CD14-positive monocyte (primary cell): ENCODE results near the gene RRM1. TPM values are rescaled to one million over a fixed set of nuclear protein-coding genes. Genes with fewer than 3 reads are reported as not detected.

Source experiments
- DNase-seq, 3 donors: peaks; one replicate each; pipeline ENCODE4 v3.0.0-alpha.2; 2011 to 2022
- H2AFZ ChIP-seq: 2 replicates; pipeline ENCODE4 v1.6.0; 2012; ENCODE audit warnings: mild to moderate bottlenecking, low read depth, low read length, inconsistent platforms; ENCODE audit not compliant: insufficient read depth, poor library complexity, severe bottlenecking
- H3K27ac ChIP-seq, 2 donors: 1 replicate in 1 of 2; 2 replicates in 1 of 2; pipeline ENCODE4 v1.5.1; 2012 to 2013; ENCODE audit warnings: low read length in 2 of 2, control low read depth in 1 of 2, inconsistent platforms in 1 of 2, low read depth in 1 of 2, mild to moderate bottlenecking in 1 of 2
- H3K27me3 ChIP-seq, 2 donors: one replicate each; pipeline versions ENCODE4 v1.6.0 to v1.6.1; 2011 to 2013; ENCODE audit warnings: low read length in 2 of 2; ENCODE audit not compliant: control insufficient read depth in 2 of 2, insufficient read depth in 2 of 2
- H3K36me3 ChIP-seq, 2 donors: replicated peaks in 1 of 2; 1 replicate in 1 of 2; 2 replicates in 1 of 2; pipeline versions ENCODE4 v1.5.1 to v1.6.1; 2012 to 2013; ENCODE audit warnings: low read length in 2 of 2, control low read depth in 1 of 2, inconsistent platforms in 1 of 2, mild to moderate bottlenecking in 1 of 2; ENCODE audit not compliant: insufficient read depth in 2 of 2, control insufficient read depth in 1 of 2
- H3K4me1 ChIP-seq, 2 donors: 1 replicate in 1 of 2; 2 replicates in 1 of 2; pipeline versions ENCODE4 v1.5.1 to v1.6.1; 2012 to 2013; ENCODE audit warnings: low read length in 2 of 2, control low read depth in 1 of 2, inconsistent platforms in 1 of 2, mild to moderate bottlenecking in 1 of 2, moderate library complexity in 1 of 2; ENCODE audit not compliant: insufficient read depth in 2 of 2, control insufficient read depth in 1 of 2
- H3K4me2 ChIP-seq: replicated peaks from 2 replicates; pipeline ENCODE3; 2012; ENCODE audit warnings: low read length, moderate library complexity, mild to moderate bottlenecking; ENCODE audit not compliant: poor library complexity, severe bottlenecking; ENCODE audit errors: extremely low read depth
- H3K4me3 ChIP-seq, 3 experiments: fragments of 200-600 bp in 1 of 3; sonication (generic) in 1 of 3; replicated peaks in 1 of 3; 1 replicate in 2 of 3; 2 replicates in 1 of 3; pipeline ENCODE4 v1.5.1; 2011 to 2013; ENCODE audit warnings: low read length in 3 of 3, mild to moderate bottlenecking in 3 of 3, control low read depth in 2 of 3, low read depth in 2 of 3, inconsistent platforms in 1 of 3, moderate library complexity in 1 of 3
- H3K79me2 ChIP-seq: 2 replicates; pipeline ENCODE4 v1.6.0; 2012; ENCODE audit warnings: mild to moderate bottlenecking, control low read depth, inconsistent platforms, low read length, moderate library complexity; ENCODE audit not compliant: insufficient read depth
- H3K9ac ChIP-seq: 2 replicates; pipeline ENCODE4 v1.6.0; 2017; ENCODE audit warnings: low read length, mild to moderate bottlenecking; ENCODE audit not compliant: insufficient read depth, poor library complexity, severe bottlenecking
- H3K9me3 ChIP-seq, 2 donors: replicated peaks in 1 of 2; 1 replicate in 1 of 2; 2 replicates in 1 of 2; pipeline versions ENCODE4 v1.5.1 to v1.6.1; 2012 to 2013; ENCODE audit warnings: low read length in 2 of 2, control low read depth in 1 of 2; ENCODE audit not compliant: control insufficient read depth in 1 of 2, insufficient read depth in 1 of 2
- H4K20me1 ChIP-seq: 2 replicates; pipeline ENCODE4 v1.6.0; 2012; ENCODE audit warnings: mild to moderate bottlenecking, low read length, control low read depth, moderate library complexity; ENCODE audit not compliant: insufficient read depth
- H3K27ac Mint-ChIP-seq, 7 donors: one replicate each; pipeline ENCODE4 v1.8.0; 2020; ENCODE audit warnings: mild to moderate bottlenecking in 7 of 7, mixed read lengths in 7 of 7, moderate library complexity in 6 of 7, inconsistent platforms in 2 of 7
- H3K27me3 Mint-ChIP-seq, 3 donors: one replicate each; pipeline ENCODE4 v1.8.0; 2021 to 2022; ENCODE audit warnings: low read depth in 3 of 3, mild to moderate bottlenecking in 3 of 3, mixed read lengths in 3 of 3, moderate library complexity in 3 of 3, inconsistent platforms in 1 of 3
- H3K36me3 Mint-ChIP-seq, 2 donors: one replicate each; pipeline ENCODE4 v1.8.0; 2020; ENCODE audit warnings: mixed read lengths in 2 of 2, inconsistent platforms in 1 of 2, mild to moderate bottlenecking in 1 of 2
- H3K4me1 Mint-ChIP-seq: one replicate; pipeline ENCODE4 v1.8.0; 2020; ENCODE audit warnings: mild to moderate bottlenecking, mixed read lengths
- H3K4me3 Mint-ChIP-seq, 2 donors: one replicate each; pipeline ENCODE4 v1.8.0; 2020; ENCODE audit warnings: mild to moderate bottlenecking in 2 of 2, mixed read lengths in 2 of 2, moderate library complexity in 1 of 2
- H3K9me3 Mint-ChIP-seq, 7 donors: one replicate each; pipeline ENCODE4 v1.8.0; 2020 to 2022; ENCODE audit warnings: mixed read lengths in 7 of 7, mild to moderate bottlenecking in 6 of 7, moderate library complexity in 6 of 7, inconsistent platforms in 2 of 7
- WGBS: methylation state at CpG from one replicate; pipeline ENCODE4 v1.1.5; 2013; ENCODE audit warnings: missing lambda C conversion rate; ENCODE audit not compliant: insufficient coverage; 5-methylcytosine and 5-hydroxymethylcytosine counted together
- intact Hi-C, 2 donors: fragments of 100-400 bp; cut with micrococcal nuclease; formaldehyde crosslinking; loops; one replicate each; pipeline versions ENCODE4 v1.15.0 to v1.15.1; 2023
- polyA plus RNA-seq, 3 donors: library from polyadenylated mRNA; depleted of rRNA in 1 of 3; unstranded in 2 of 3; stranded (reverse) in 1 of 3; fragments of 300-500 nt in 2 of 3; fragments of >200 nt in 1 of 3; fragmentation: Illumina TruSeq in 2 of 3; gene quantifications; 1 replicate in 2 of 3; 2 replicates in 1 of 3; pipeline ENCODE4 v1.2.3, GENCODE V29; 2012 to 2021
- TF ChIP-seq, protein P1 (sequence below): fragments of 200-600 bp; IDR thresholded peaks from one replicate; pipeline ENCODE4 v1.8.0; 2022; ENCODE audit warnings: antibody characterized with exemption, mild to moderate bottlenecking

RRM1 gene
- polyA plus RNA-seq, 3 donors: 5.4 to 16.1 (median 11.5) TPM

DNA sequence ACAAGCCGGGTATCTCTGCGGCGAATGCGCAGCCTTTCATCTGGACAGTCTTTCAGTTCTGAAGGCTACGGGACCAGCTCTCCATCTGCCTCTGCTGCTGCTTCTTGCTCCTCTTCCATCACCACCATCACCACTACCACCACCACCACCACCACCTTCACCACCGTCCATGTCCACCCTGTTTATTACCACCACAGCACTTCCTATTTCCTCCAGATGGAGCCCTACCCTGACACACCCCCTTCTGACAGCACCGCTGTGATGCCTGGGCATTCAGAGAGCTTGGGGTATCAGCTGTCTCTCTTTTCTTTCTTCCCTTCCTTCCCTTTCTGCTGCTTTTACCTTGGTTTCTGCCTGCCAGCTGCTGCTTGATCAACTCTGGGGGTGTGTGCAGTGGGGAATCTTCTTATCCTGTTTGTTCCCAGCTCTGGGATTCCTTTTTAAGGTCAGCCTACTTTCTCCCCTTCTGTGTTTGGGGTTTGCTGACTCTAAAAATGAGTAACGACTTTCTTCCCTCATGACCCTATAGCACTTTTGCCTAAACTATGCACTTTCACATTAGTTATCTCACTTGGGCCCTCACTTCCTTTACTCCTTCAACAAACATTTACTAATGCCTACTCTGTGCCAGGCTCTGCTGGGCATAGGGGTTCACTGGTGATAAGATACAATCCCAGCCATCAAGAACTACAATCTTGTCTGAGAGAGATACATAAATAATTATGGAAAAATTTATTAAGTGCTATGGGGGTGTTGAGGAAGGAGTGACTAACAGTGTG is 7.8 kb upstream of the RRM1 start:
- Mint-ChIP-seq H3K4me3 (no peak overlapping the region), H3K9me3 (no peaks in the 10 kb centered on the region), H3K27me3 (peaks cover 0 to 1% (median 0%) of the 10 kb centered on the region in 3 donors), H3K36me3 (peaks cover 78 to 87% of the 10 kb centered on the region in 2 donors), H3K27ac (peak overlapping the region in 4 of 7 donors; percentile 11 to 61 (median 34)), H3K4me1 (peaks cover 20% of the 10 kb centered on the region)
- DNase-seq: no peak
- H3K79me2 ChIP-seq: no peaks in the 10 kb centered on the region
- H3K4me2 ChIP-seq: no peak overlapping the region
- H4K20me1 ChIP-seq: peaks cover 14% of the 10 kb centered on the region
- 82% methylated on average over 7 of the region's 8 CpGs for WGBS
- H3K4me3 ChIP-seq: no peak overlapping the region
- H3K9me3 ChIP-seq: no peaks in the 10 kb centered on the region
- no peak overlapping the region for H2AFZ ChIP-seq
- TF ChIP-seq, protein P1, sequence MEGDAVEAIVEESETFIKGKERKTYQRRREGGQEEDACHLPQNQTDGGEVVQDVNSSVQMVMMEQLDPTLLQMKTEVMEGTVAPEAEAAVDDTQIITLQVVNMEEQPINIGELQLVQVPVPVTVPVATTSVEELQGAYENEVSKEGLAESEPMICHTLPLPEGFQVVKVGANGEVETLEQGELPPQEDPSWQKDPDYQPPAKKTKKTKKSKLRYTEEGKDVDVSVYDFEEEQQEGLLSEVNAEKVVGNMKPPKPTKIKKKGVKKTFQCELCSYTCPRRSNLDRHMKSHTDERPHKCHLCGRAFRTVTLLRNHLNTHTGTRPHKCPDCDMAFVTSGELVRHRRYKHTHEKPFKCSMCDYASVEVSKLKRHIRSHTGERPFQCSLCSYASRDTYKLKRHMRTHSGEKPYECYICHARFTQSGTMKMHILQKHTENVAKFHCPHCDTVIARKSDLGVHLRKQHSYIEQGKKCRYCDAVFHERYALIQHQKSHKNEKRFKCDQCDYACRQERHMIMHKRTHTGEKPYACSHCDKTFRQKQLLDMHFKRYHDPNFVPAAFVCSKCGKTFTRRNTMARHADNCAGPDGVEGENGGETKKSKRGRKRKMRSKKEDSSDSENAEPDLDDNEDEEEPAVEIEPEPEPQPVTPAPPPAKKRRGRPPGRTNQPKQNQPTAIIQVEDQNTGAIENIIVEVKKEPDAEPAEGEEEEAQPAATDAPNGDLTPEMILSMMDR: no peak
- H3K27me3 ChIP-seq: no peaks in the 10 kb centered on the region
- H3K4me1 ChIP-seq: peaks cover 8 to 16% of the 10 kb centered on the region in 2 donors
- H3K27ac ChIP-seq: peak overlapping the region in 1 of 2 donors; percentile 27
- H3K36me3 ChIP-seq: peaks cover 79 to 95% of the 10 kb centered on the region in 2 donors
- intact Hi-C loops: loop anchor here in 1 of 2 donors (10.0 kb wide), 1 partner anchor 102 kb away; no protein-coding TSS in a partner anchor
- no peak overlapping the region for H3K9ac ChIP-seq

GRCh38 chr11:4087551-4087950 is 7.0 kb upstream of the RRM1 start:
- peaks cover 24% of the 10 kb centered on the region for H3K4me1 Mint-ChIP-seq
- TF ChIP-seq, protein P1: no peak
- no peaks in the 10 kb centered on the region for H3K9me3 Mint-ChIP-seq
- Histone ChIP-seq H2AFZ (no peak overlapping the region), H3K4me2 (no peak overlapping the region), H3K36me3 (peaks cover 73 to 92% of the 10 kb centered on the region in 2 donors), H3K9ac (no peak overlapping the region), H4K20me1 (peaks cover 14% of the 10 kb centered on the region), H3K4me1 (peaks cover 11 to 20% of the 10 kb centered on the region in 2 donors), H3K9me3 (no peaks in the 10 kb centered on the region), H3K79me2 (no peaks in the 10 kb centered on the region), H3K27ac (no peak overlapping the region), H3K4me3 (no peak overlapping the region), H3K27me3 (no peaks in the 10 kb centered on the region)
- DNase-seq: no peak
- H3K27ac Mint-ChIP-seq: no peak overlapping the region
- no peak overlapping the region for H3K4me3 Mint-ChIP-seq
- peaks cover 73 to 81% of the 10 kb centered on the region in 2 donors for H3K36me3 Mint-ChIP-seq
- WGBS: 88% methylated on average over 2 of the region's 5 CpGs
- H3K27me3 Mint-ChIP-seq: peaks cover 0 to 1% (median 0%) of the 10 kb centered on the region in 3 donors
- intact Hi-C loops: loop anchor here in 1 of 2 donors (10.0 kb wide), 1 partner anchor 103 kb away; no protein-coding TSS in a partner anchor
